KMS-11 (cell line): ENCODE results near the gene AMOTL1.

ENCODE experiments used
- H2AFZ ChIP-seq: fragments of 200-600 bp; sonication (generic); 2 replicates; pipeline ENCODE4 v1.6.1; 2016; ENCODE audit warnings: antibody characterized with exemption, mixed run types, low read depth
- H3K27ac ChIP-seq: fragments of 200-600 bp; sonication (generic); 2 replicates; pipeline ENCODE4 v1.6.1; 2016; ENCODE audit warnings: mild to moderate bottlenecking, mixed run types
- H3K27me3 ChIP-seq: fragments of 200-600 bp; sonication (generic); 2 replicates; pipeline ENCODE4 v1.6.1; 2017; ENCODE audit warnings: mild to moderate bottlenecking, low read depth, mixed run types, moderate library complexity; ENCODE audit not compliant: insufficient read depth
- H3K36me3 ChIP-seq: fragments of 200-600 bp; sonication (generic); 2 replicates; pipeline ENCODE4 v1.6.1; 2017; ENCODE audit warnings: mild to moderate bottlenecking, mixed run types; ENCODE audit not compliant: insufficient read depth
- H3K4me1 ChIP-seq: fragments of 200-600 bp; sonication (generic); 2 replicates; pipeline ENCODE4 v1.6.1; 2016; ENCODE audit warnings: mild to moderate bottlenecking, low read depth, mixed run types; ENCODE audit not compliant: poor library complexity, severe bottlenecking
- H3K4me2 ChIP-seq: fragments of 200-600 bp; sonication (generic); 2 replicates; pipeline ENCODE4 v1.7.0; 2016; ENCODE audit warnings: mild to moderate bottlenecking, mixed run types
- H3K4me3 ChIP-seq: fragments of 200-600 bp; sonication (generic); IDR thresholded peaks from 2 replicates; pipeline ENCODE4 v1.6.1; 2017; ENCODE audit warnings: low read depth, low read length, mixed read lengths; ENCODE audit not compliant: insufficient read depth
- H3K79me2 ChIP-seq: fragments of 200-600 bp; sonication (generic); 2 replicates; pipeline ENCODE4 v1.6.1; 2016; ENCODE audit warnings: low read depth, mixed run types; ENCODE audit not compliant: insufficient read depth
- H3K9ac ChIP-seq: fragments of 200-600 bp; sonication (generic); 2 replicates; pipeline ENCODE4 v1.6.1; 2016; ENCODE audit warnings: mild to moderate bottlenecking, mixed run types
- H4K20me1 ChIP-seq: fragments of 200-600 bp; sonication (generic); 2 replicates; pipeline ENCODE4 v1.6.1; 2016; ENCODE audit warnings: mild to moderate bottlenecking, mixed run types; ENCODE audit not compliant: insufficient read depth
- CTCF ChIP-seq: fragments of 200-600 bp; sonication (generic); conservative IDR thresholded peaks from 2 replicates; pipeline ENCODE4 v1.6.1; 2017; ENCODE audit warnings: low read depth, mild to moderate bottlenecking, antibody characterized with exemption, low read length, moderate library complexity, mixed read lengths

Gene AMOTL1

GRCh38 chr11:94885581-94885980 is 117.4 kb downstream of the AMOTL1 start:
- no peaks in the 10 kb centered on the region for H4K20me1 ChIP-seq
- H3K9ac ChIP-seq, result no peak overlapping the region
- H3K4me2 ChIP-seq, result no peak overlapping the region
- H2AFZ ChIP-seq, result no peak overlapping the region
- no peak overlapping the region for H3K27ac ChIP-seq
- H3K27me3 ChIP-seq, result no peaks in the 10 kb centered on the region
- H3K4me3 ChIP-seq, result no peak overlapping the region
- no peaks in the 10 kb centered on the region for H3K4me1 ChIP-seq
- no peak for TF ChIP-seq CTCF
- H3K36me3 ChIP-seq, result no peaks in the 10 kb centered on the region
- no peaks in the 10 kb centered on the region for H3K79me2 ChIP-seq

DNA sequence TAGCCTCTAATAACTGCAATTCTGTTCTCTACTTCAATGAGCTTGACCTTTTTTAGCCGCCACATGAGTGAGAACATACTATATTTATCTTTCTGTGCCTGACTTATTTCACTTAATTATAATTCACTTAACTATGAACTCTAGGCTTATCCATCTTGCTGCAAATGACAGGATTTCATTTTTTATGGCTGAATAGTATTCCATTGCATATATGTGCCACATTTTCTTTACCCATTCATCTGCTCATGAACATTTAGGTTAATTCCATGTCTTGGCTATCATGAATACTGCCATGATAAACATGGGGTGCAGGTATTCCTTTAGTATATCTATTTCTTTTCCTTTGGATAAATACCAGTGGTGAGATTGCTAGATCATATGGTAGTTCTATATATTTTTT is 120.0 kb downstream of the AMOTL1 start:
- TF ChIP-seq CTCF, result no peak
- Histone ChIP-seq H4K20me1 (no peaks in the 10 kb centered on the region), H3K4me3 (no peak overlapping the region), H2AFZ (no peak overlapping the region), H3K36me3 (no peaks in the 10 kb centered on the region), H3K4me2 (no peak overlapping the region), H3K4me1 (no peaks in the 10 kb centered on the region), H3K27ac (no peak overlapping the region), H3K9ac (no peak overlapping the region), H3K79me2 (no peaks in the 10 kb centered on the region), H3K27me3 (no peaks in the 10 kb centered on the region)

DNA sequence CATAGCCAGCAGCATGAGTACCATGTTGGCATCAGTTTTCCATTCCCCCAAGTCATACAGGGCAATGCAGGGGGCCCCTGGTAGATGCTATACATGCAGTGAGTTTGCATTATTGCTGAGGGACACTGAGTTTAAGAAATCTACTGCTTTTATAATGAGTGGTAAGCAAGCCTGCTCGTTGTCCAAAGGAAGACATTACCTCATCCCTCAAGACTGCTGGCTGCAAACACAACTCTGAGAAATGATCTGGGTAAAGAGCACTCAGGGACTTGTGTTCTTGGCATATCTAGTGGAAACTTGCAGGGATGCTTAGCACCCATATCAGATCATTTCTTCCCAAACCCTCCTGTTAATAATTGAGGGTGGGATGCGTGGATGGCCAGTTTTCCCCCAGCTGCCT is 127.3 kb downstream of the AMOTL1 start:
- H4K20me1 ChIP-seq, result no peaks in the 10 kb centered on the region
- no peak overlapping the region for H2AFZ ChIP-seq
- H3K79me2 ChIP-seq, result no peaks in the 10 kb centered on the region
- no peak overlapping the region for H3K4me2 ChIP-seq
- H3K27ac ChIP-seq, result no peak overlapping the region
- no peak overlapping the region for H3K4me3 ChIP-seq
- no peak for TF ChIP-seq CTCF
- H3K36me3 ChIP-seq, result no peaks in the 10 kb centered on the region
- H3K9ac ChIP-seq, result no peak overlapping the region
- H3K4me1 ChIP-seq, result no peaks in the 10 kb centered on the region
- H3K27me3 ChIP-seq, result no peaks in the 10 kb centered on the region

DNA sequence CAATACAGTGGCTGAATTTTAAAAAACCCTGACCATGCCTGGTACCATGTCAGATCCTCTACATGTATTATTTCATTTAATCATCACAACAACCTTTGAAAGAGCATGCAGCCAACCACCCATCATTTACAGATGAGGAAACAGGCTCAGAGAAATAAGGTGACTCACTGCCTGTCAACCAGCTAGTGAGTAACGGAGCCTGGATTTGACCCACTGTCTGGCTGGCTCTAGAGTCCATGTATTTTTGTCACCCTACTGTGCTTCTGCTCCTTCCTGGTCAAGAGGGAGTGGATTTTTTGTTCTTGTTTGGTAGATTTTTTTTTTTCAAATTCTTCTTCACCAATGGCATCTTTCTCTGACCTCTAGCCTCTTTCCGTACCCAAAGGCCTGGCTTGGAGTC is 127.8 kb downstream of the AMOTL1 start:
- Histone ChIP-seq H3K4me3 (no peak overlapping the region), H3K9ac (no peak overlapping the region), H3K27ac (no peak overlapping the region), H4K20me1 (no peaks in the 10 kb centered on the region), H3K27me3 (no peaks in the 10 kb centered on the region), H2AFZ (no peak overlapping the region), H3K79me2 (no peaks in the 10 kb centered on the region), H3K36me3 (no peaks in the 10 kb centered on the region), H3K4me1 (no peaks in the 10 kb centered on the region), H3K4me2 (no peak overlapping the region)
- TF ChIP-seq CTCF, result no peak
